ENCODE data around the gene OR2T35. TPM values are rescaled to one million over a fixed set of nuclear protein-coding genes. Genes with fewer than 3 reads are reported as not detected.
"Not testable (repeated sequence)": the region's sequence is repeated elsewhere in the genome, so short reads cannot be mapped to it uniquely, and the experiment has no call there.

OR2T35 gene
- total and polyA plus RNA-seq, 9 of the 15 experiments (the other 6 are each of a cell fraction or from before 2014, with no cell fraction given), result not detected

GRCh38 chr1:248648770-248649536, 3.9 kb upstream of the OR2T35 start:
- H3K27ac ChIP-seq (ENCODE audit: extremely low read depth, low read depth, low read length); H3K27me3 ChIP-seq (ENCODE audit: control insufficient read depth in 2 of 2, insufficient read depth in 2 of 2, low read length in 2 of 2); H3K4me1 ChIP-seq (replicated peaks in 1 of 2; ENCODE audit: control insufficient read depth in 2 of 2, insufficient read depth in 2 of 2, low read length in 2 of 2); CTCF ChIA-PET (ENCODE audit: low intra/inter-chr PET ratio); POLR2A ChIA-PET; FAIRE-seq; H3K79me2 ChIP-seq (ENCODE audit: control insufficient read depth, insufficient read depth, low read length); H3K36me3 ChIP-seq (ENCODE audit: control insufficient read depth, insufficient read depth, low read length); H4K20me1 ChIP-seq (replicated peaks; ENCODE audit: control insufficient read depth, insufficient read depth, low read length); H3K4me3 ChIP-seq; H3K4me2 ChIP-seq (ENCODE audit: insufficient read depth, low read length); H3K9ac ChIP-seq (ENCODE audit: insufficient read depth in 1 of 2, low read depth in 2 of 2, low read length in 2 of 2); ATAC-seq; H3K9me3 ChIP-seq (replicated peaks; ENCODE audit: control insufficient read depth, insufficient read depth, low read depth, low read length); BruUV-seq (replicated peaks); DNase-seq (ENCODE audit: extremely low read depth in 1 of 4, low spot score in 3 of 4); H2AFZ ChIP-seq (ENCODE audit: low read depth, low read length); intact Hi-C loops (cut with micrococcal nuclease); H3K9me1 ChIP-seq (ENCODE audit: control insufficient read depth, insufficient read depth, low read length): not testable (repeated sequence)
- in situ Hi-C loops (cut with MboI), result loop anchor here (5.0 kb wide), 1 partner anchor 207 kb away; no protein-coding TSS in a partner anchor
- no CpG with 5 or more reads among the region's 1 CpG for WGBS (ENCODE audit: insufficient coverage, low coverage, missing lambda C conversion rate)

- FAIRE-seq; CTCF ChIA-PET (ENCODE audit: low intra/inter-chr PET ratio); ATAC-seq; H3K27ac ChIP-seq (ENCODE audit: extremely low read depth, low read depth, low read length); intact Hi-C loops (cut with micrococcal nuclease); H3K79me2 ChIP-seq (ENCODE audit: control insufficient read depth, insufficient read depth, low read length); H3K4me2 ChIP-seq (ENCODE audit: insufficient read depth, low read length); H3K9me3 ChIP-seq (replicated peaks; ENCODE audit: control insufficient read depth, insufficient read depth, low read depth, low read length); H2AFZ ChIP-seq (ENCODE audit: low read depth, low read length); H3K4me1 ChIP-seq (replicated peaks in 1 of 2; ENCODE audit: control insufficient read depth in 2 of 2, insufficient read depth in 2 of 2, low read length in 2 of 2); H3K4me3 ChIP-seq; BruUV-seq (replicated peaks); POLR2A ChIA-PET; H4K20me1 ChIP-seq (replicated peaks; ENCODE audit: control insufficient read depth, insufficient read depth, low read length); DNase-seq (ENCODE audit: extremely low read depth in 1 of 4, low spot score in 3 of 4); H3K36me3 ChIP-seq (ENCODE audit: control insufficient read depth, insufficient read depth, low read length); H3K9me1 ChIP-seq (ENCODE audit: control insufficient read depth, insufficient read depth, low read length); in situ Hi-C loops (cut with MboI); H3K9ac ChIP-seq (ENCODE audit: insufficient read depth in 1 of 2, low read depth in 2 of 2, low read length in 2 of 2); H3K27me3 ChIP-seq (ENCODE audit: control insufficient read depth in 2 of 2, insufficient read depth in 2 of 2, low read length in 2 of 2): not testable (repeated sequence)
- no CpG with 5 or more reads among the region's 4 CpGs for WGBS (ENCODE audit: insufficient coverage, low coverage, missing lambda C conversion rate)
Observed at GRCh38 chr1:248642971-248643651, 2.0 kb downstream of the OR2T35 start.

GRCh38 chr1:248641583-248641982, 3.5 kb downstream of the OR2T35 start:
- intact Hi-C loops (cut with micrococcal nuclease); H3K4me3 ChIP-seq; FAIRE-seq; H3K79me2 ChIP-seq (ENCODE audit: control insufficient read depth, insufficient read depth, low read length); H3K9me1 ChIP-seq (ENCODE audit: control insufficient read depth, insufficient read depth, low read length); H3K4me2 ChIP-seq (ENCODE audit: insufficient read depth, low read length); H3K27ac ChIP-seq (ENCODE audit: extremely low read depth, low read depth, low read length); H3K4me1 ChIP-seq (replicated peaks in 1 of 2; ENCODE audit: control insufficient read depth in 2 of 2, insufficient read depth in 2 of 2, low read length in 2 of 2); POLR2A ChIA-PET; H3K9ac ChIP-seq (ENCODE audit: insufficient read depth in 1 of 2, low read depth in 2 of 2, low read length in 2 of 2); in situ Hi-C loops (cut with MboI); CTCF ChIA-PET (ENCODE audit: low intra/inter-chr PET ratio); H4K20me1 ChIP-seq (replicated peaks; ENCODE audit: control insufficient read depth, insufficient read depth, low read length); ATAC-seq; H3K36me3 ChIP-seq (ENCODE audit: control insufficient read depth, insufficient read depth, low read length); H3K9me3 ChIP-seq (replicated peaks; ENCODE audit: control insufficient read depth, insufficient read depth, low read depth, low read length); DNase-seq (ENCODE audit: extremely low read depth in 1 of 4, low spot score in 3 of 4); H2AFZ ChIP-seq (ENCODE audit: low read depth, low read length); H3K27me3 ChIP-seq (ENCODE audit: control insufficient read depth in 2 of 2, insufficient read depth in 2 of 2, low read length in 2 of 2); BruUV-seq (replicated peaks): not testable (repeated sequence)
- WGBS (ENCODE audit: insufficient coverage, low coverage, missing lambda C conversion rate), result 0% methylated on average over 2 of the region's 5 CpGs

- H3K4me3 ChIP-seq; in situ Hi-C loops (cut with MboI); H2AFZ ChIP-seq (ENCODE audit: low read depth, low read length); H3K27me3 ChIP-seq (ENCODE audit: control insufficient read depth in 2 of 2, insufficient read depth in 2 of 2, low read length in 2 of 2); CTCF ChIA-PET (ENCODE audit: low intra/inter-chr PET ratio); H3K79me2 ChIP-seq (ENCODE audit: control insufficient read depth, insufficient read depth, low read length); POLR2A ChIA-PET; H3K9me1 ChIP-seq (ENCODE audit: control insufficient read depth, insufficient read depth, low read length); FAIRE-seq; H3K4me2 ChIP-seq (ENCODE audit: insufficient read depth, low read length); H3K27ac ChIP-seq (ENCODE audit: extremely low read depth, low read depth, low read length); DNase-seq (ENCODE audit: extremely low read depth in 1 of 4, low spot score in 3 of 4); intact Hi-C loops (cut with micrococcal nuclease); H4K20me1 ChIP-seq (replicated peaks; ENCODE audit: control insufficient read depth, insufficient read depth, low read length); H3K36me3 ChIP-seq (ENCODE audit: control insufficient read depth, insufficient read depth, low read length); ATAC-seq; H3K9me3 ChIP-seq (replicated peaks; ENCODE audit: control insufficient read depth, insufficient read depth, low read depth, low read length); BruUV-seq (replicated peaks); H3K9ac ChIP-seq (ENCODE audit: insufficient read depth in 1 of 2, low read depth in 2 of 2, low read length in 2 of 2); H3K4me1 ChIP-seq (replicated peaks in 1 of 2; ENCODE audit: control insufficient read depth in 2 of 2, insufficient read depth in 2 of 2, low read length in 2 of 2): not testable (repeated sequence)
- WGBS (ENCODE audit: insufficient coverage, low coverage, missing lambda C conversion rate), result no CpG with 5 or more reads among the region's 3 CpGs
Observed at GRCh38 chr1:248640906-248641305, 4.2 kb downstream of the OR2T35 start.
